ENCODE measurements around the gene SNX18. TPM values are rescaled to one million over a fixed set of nuclear protein-coding genes. Genes with fewer than 3 reads are reported as not detected.

Gene SNX18
- total and polyA plus RNA-seq, 2 of the 8 experiments (the other 6 are each of a cell fraction or from before 2014, with no cell fraction given): 5.8 to 17.7 TPM

GRCh38 chr5:54471398-54471797, 46.2 kb upstream of the SNX18 start (continued):
- no peak for TF ChIP-seq BRCA1 (IDR thresholded peaks at IDR 0.05; ENCODE audit: low read depth, low read length)

Measured in H1 (cell line).